GM19043 (cell line): Measurements from ENCODE around the gene CBFA2T2.

Experiments used
- ATAC-seq: cut with Tn5 transposase; IDR thresholded peaks from one replicate; pipeline ENCODE4 v1.9.1; 2021; ENCODE audit warnings: low read depth; ENCODE audit not compliant: unreplicated experiment

Gene CBFA2T2

GRCh38 chr20:33660035-33660684 lies 170.3 kb downstream of the CBFA2T2 start:
- no peak for ATAC-seq

- ATAC-seq, result no peak
Observed at GRCh38 chr20:33660685-33661058, 170.8 kb downstream of the CBFA2T2 start.

- ATAC-seq, result no peak
Observed at GRCh38 chr20:33662172-33662571, 172.3 kb downstream of the CBFA2T2 start, which contains the start of gene C20orf144. TSS of gene C20orf144 (plus strand) at chr20:33662327. CDS start at chr20:33662346, 19 bp downstream.

- ATAC-seq, result peak; percentile 49
Observed at GRCh38 chr20:33663161-33664084, 173.5 kb downstream of the CBFA2T2 start.

- ATAC-seq, result no peak
Observed at GRCh38 chr20:33664085-33664761, 174.3 kb downstream of the CBFA2T2 start.

GRCh38 chr20:33664762-33665144 lies 174.9 kb downstream of the CBFA2T2 start:
- ATAC-seq, result no peak

- ATAC-seq, result no peak
Observed at GRCh38 chr20:33666293-33667244, 176.7 kb downstream of the CBFA2T2 start, which contains the start of gene ACTL10. TSS of gene ACTL10 (plus strand) at chr20:33666943. CDS start at chr20:33667498, 555 bp downstream.

- no peak for ATAC-seq
Observed at GRCh38 chr20:33667245-33667675, 177.4 kb downstream of the CBFA2T2 start.

- no peak for ATAC-seq
Observed at GRCh38 chr20:33667676-33668465, 178.0 kb downstream of the CBFA2T2 start.

- ATAC-seq, result no peak
Observed at GRCh38 chr20:33668466-33669155, 178.7 kb downstream of the CBFA2T2 start.

GRCh38 chr20:33669224-33669623 lies 179.3 kb downstream of the CBFA2T2 start:
- no peak for ATAC-seq

GRCh38 chr20:33669873-33670640 lies 180.2 kb downstream of the CBFA2T2 start:
- no peak for ATAC-seq

GRCh38 chr20:33670715-33671499 lies 181.0 kb downstream of the CBFA2T2 start:
- ATAC-seq, result no peak

GRCh38 chr20:33671573-33672288 lies 181.8 kb downstream of the CBFA2T2 start:
- ATAC-seq, result no peak

GRCh38 chr20:33672426-33673113 lies 182.7 kb downstream of the CBFA2T2 start:
- no peak for ATAC-seq

- ATAC-seq, result no peak
Observed at GRCh38 chr20:33673114-33673409, 183.2 kb downstream of the CBFA2T2 start.
